WTC11 (cell line): ENCODE measurements around the gene CDCA7L. TPM values are rescaled to one million over a fixed set of nuclear protein-coding genes. Genes with fewer than 3 reads are reported as not detected.
"Not testable (repeated sequence)": the region's sequence is repeated elsewhere in the genome, so short reads cannot be mapped to it uniquely, and the experiment has no call there.

Experiments
- ATAC-seq: fragments of 200-7000 bp; cut with Tn5 transposase; 2 replicates; pipeline ENCODE4 v1.10.0; 2021; ENCODE audit warnings: mild to moderate bottlenecking, moderate library complexity
- CTCF ChIA-PET: fragments of 300-600 bp; sonication (Branson Sonifier 250); formaldehyde crosslinking; loops from one replicate; lab custom pipeline; 2021; ENCODE audit warnings: antibody characterized with exemption; lab: Charles Lee
- POLR2A ChIA-PET: fragments of 350-600 bp; sonication (Branson Sonifier 250); formaldehyde crosslinking; loops from one replicate; lab custom pipeline; 2021; ENCODE audit warnings: antibody characterized with exemption; lab: Charles Lee
- DNase-seq: peaks from one replicate; pipeline ENCODE4 v3.0.0; 2021; ENCODE audit warnings: low spot score
- H3K27ac Mint-ChIP-seq: 2 replicates; pipeline ENCODE4 v1.8.0; 2021; ENCODE audit warnings: mixed read lengths
- H3K27me3 Mint-ChIP-seq: 2 replicates; pipeline ENCODE4 v1.8.0; 2021; ENCODE audit warnings: low read depth, mild to moderate bottlenecking, moderate library complexity, mixed read lengths
- H3K36me3 Mint-ChIP-seq: 2 replicates; pipeline ENCODE4 v1.8.0; 2021; ENCODE audit warnings: mixed read lengths
- H3K4me1 Mint-ChIP-seq: 2 replicates; pipeline ENCODE4 v1.8.0; 2022; ENCODE audit warnings: mixed read lengths
- H3K4me3 Mint-ChIP-seq: 2 replicates; pipeline ENCODE4 v1.8.0; 2021; ENCODE audit warnings: mild to moderate bottlenecking, moderate library complexity, mixed read lengths
- H3K9me3 Mint-ChIP-seq: 2 replicates; pipeline ENCODE4 v1.8.0; 2021; ENCODE audit warnings: mixed read lengths
- CREB1 ChIP-seq: sonication (generic); formaldehyde crosslinking; IDR thresholded peaks from 2 replicates; pipeline ENCODE4 v1.8.0; 2023; ENCODE audit warnings: mild to moderate bottlenecking, missing genetic modification reagents
- FOXP1 ChIP-seq: sonication (generic); formaldehyde crosslinking; IDR thresholded peaks from 2 replicates; pipeline ENCODE4 v1.8.0; 2022; ENCODE audit warnings: missing genetic modification reagents, mild to moderate bottlenecking, moderate library complexity, borderline replicate concordance
- GABPB1 ChIP-seq: sonication (generic); formaldehyde crosslinking; IDR thresholded peaks from 2 replicates; pipeline ENCODE4 v1.8.1; 2023; ENCODE audit warnings: mild to moderate bottlenecking, missing genetic modification reagents
- GTF2I ChIP-seq: fragments of 250-450 bp; sonication (Bioruptor Pico); conservative IDR thresholded peaks from 2 replicates; pipeline ENCODE4 v1.4.0; 2021; ENCODE audit warnings: mild to moderate bottlenecking
- HMGA2 ChIP-seq: fragments of 250-450 bp; sonication (Bioruptor Pico); IDR thresholded peaks from 2 replicates; pipeline ENCODE4 v1.4.0; 2021; ENCODE audit warnings: mild to moderate bottlenecking, moderate library complexity
- IRF2 ChIP-seq: sonication (generic); formaldehyde crosslinking; IDR thresholded peaks from 2 replicates; pipeline ENCODE4 v1.8.0; 2022; ENCODE audit warnings: low read depth, missing genetic modification reagents, borderline replicate concordance
- JUN ChIP-seq: sonication (generic); formaldehyde crosslinking; IDR thresholded peaks from 2 replicates; pipeline ENCODE4 v1.8.0; 2023; ENCODE audit warnings: mild to moderate bottlenecking, missing genetic modification reagents
- MXD4 ChIP-seq: fragments of 250-450 bp; sonication (Bioruptor Pico); IDR thresholded peaks from 2 replicates; pipeline ENCODE4 v1.8.0; 2021; ENCODE audit warnings: mild to moderate bottlenecking, moderate library complexity, borderline replicate concordance
- NR2C2 ChIP-seq: sonication (generic); formaldehyde crosslinking; IDR thresholded peaks from 2 replicates; pipeline ENCODE4 v1.8.0; 2022; ENCODE audit warnings: mild to moderate bottlenecking, missing genetic modification reagents
- TEAD1 ChIP-seq: sonication (generic); formaldehyde crosslinking; IDR thresholded peaks from 2 replicates; pipeline ENCODE4 v1.8.0; 2022; ENCODE audit warnings: mild to moderate bottlenecking, missing genetic modification reagents
- ZNF121 ChIP-seq: sonication (generic); formaldehyde crosslinking; IDR thresholded peaks from 2 replicates; pipeline ENCODE4 v1.8.0; 2023; ENCODE audit warnings: missing genetic modification reagents
- ZNF317 ChIP-seq: sonication (generic); formaldehyde crosslinking; IDR thresholded peaks from 2 replicates; pipeline ENCODE4 v1.8.1; 2023; ENCODE audit warnings: low read depth, mild to moderate bottlenecking, moderate library complexity, missing genetic modification reagents, borderline replicate concordance
- ZNF416 ChIP-seq: fragments of 250-450 bp; sonication (Bioruptor Pico); IDR thresholded peaks from 2 replicates; pipeline ENCODE4 v1.9.0; 2021; ENCODE audit warnings: mild to moderate bottlenecking, inconsistent platforms
- total RNA-seq: library from RNA; stranded (reverse); gene quantifications from 3 replicates; pipeline ENCODE4 v1.2.3, GENCODE V29; 2021
- TF ChIP-seq, protein P1 (sequence below): sonication (generic); formaldehyde crosslinking; IDR thresholded peaks from 2 replicates; pipeline ENCODE4 v1.8.1; 2023; ENCODE audit warnings: mild to moderate bottlenecking, moderate library complexity, missing genetic modification reagents
- TF ChIP-seq, protein P2 (sequence below): sonication (generic); formaldehyde crosslinking; IDR thresholded peaks from 2 replicates; pipeline ENCODE4 v1.8.1; 2023; ENCODE audit warnings: mild to moderate bottlenecking, missing genetic modification reagents, moderate library complexity
- TF ChIP-seq, protein P3 (sequence below): fragments of 250-450 bp; sonication (Bioruptor Pico); conservative IDR thresholded peaks from 2 replicates; pipeline ENCODE4 v1.9.0; 2021; ENCODE audit warnings: mild to moderate bottlenecking
- TF ChIP-seq, protein P4 (sequence below): fragments of 250-450 bp; sonication (Bioruptor Pico); IDR thresholded peaks from 2 replicates; pipeline ENCODE4 v2.1.2; 2022; ENCODE audit warnings: mild to moderate bottlenecking, moderate library complexity
- TF ChIP-seq, protein P5 (sequence below): sonication (generic); formaldehyde crosslinking; IDR thresholded peaks from 2 replicates; pipeline ENCODE4 v1.8.0; 2022; ENCODE audit warnings: mild to moderate bottlenecking, missing genetic modification reagents
- TF ChIP-seq, protein P6 (sequence below): sonication (generic); formaldehyde crosslinking; IDR thresholded peaks from 2 replicates; pipeline ENCODE4 v1.8.0; 2022; ENCODE audit warnings: mild to moderate bottlenecking, missing genetic modification reagents
- TF ChIP-seq, protein P7 (sequence below): sonication (generic); formaldehyde crosslinking; IDR thresholded peaks from 2 replicates; pipeline ENCODE4 v1.8.1; 2022; ENCODE audit warnings: missing genetic modification reagents, borderline replicate concordance

The CDCA7L gene
- total RNA-seq, 1 experiment from 2014 or later = 161 TPM

DNA sequence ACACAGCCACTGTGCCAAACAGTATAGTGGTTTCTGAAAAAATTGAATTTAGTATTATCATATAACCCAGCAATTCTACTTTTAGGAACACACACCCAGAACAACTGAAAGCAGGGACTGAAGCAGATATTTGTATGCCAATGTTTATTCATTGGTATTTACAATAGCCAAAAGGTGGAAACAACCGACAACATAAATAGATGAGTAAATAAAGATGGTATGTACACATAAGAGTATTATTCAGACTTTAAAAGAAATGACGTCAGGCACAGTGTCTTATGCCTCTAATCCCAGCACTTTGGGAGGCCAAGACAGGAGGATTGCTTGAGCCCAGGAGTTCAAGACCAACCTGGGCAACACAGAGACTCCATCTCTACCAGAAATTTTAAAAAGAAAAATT lies 7.2 kb downstream of the CDCA7L start:
- POLR2A ChIA-PET = no interaction called here
- H3K9me3 Mint-ChIP-seq = no peaks in the 10 kb centered on the region
- ATAC-seq (no peak), DNase-seq (no peak)
- no peaks in the 10 kb centered on the region for H3K27me3 Mint-ChIP-seq
- H3K27ac Mint-ChIP-seq = 0 out of 2 replicates have a peak overlapping the region, but pooled peaks have one; percentile 9
- H3K4me1 Mint-ChIP-seq = peaks cover 69% of the 10 kb centered on the region
- CTCF ChIA-PET = no interaction called here
- H3K4me3 Mint-ChIP-seq = no peak overlapping the region
- peaks cover 27% of the 10 kb centered on the region for H3K36me3 Mint-ChIP-seq
- TF ChIP-seq, protein P1, sequence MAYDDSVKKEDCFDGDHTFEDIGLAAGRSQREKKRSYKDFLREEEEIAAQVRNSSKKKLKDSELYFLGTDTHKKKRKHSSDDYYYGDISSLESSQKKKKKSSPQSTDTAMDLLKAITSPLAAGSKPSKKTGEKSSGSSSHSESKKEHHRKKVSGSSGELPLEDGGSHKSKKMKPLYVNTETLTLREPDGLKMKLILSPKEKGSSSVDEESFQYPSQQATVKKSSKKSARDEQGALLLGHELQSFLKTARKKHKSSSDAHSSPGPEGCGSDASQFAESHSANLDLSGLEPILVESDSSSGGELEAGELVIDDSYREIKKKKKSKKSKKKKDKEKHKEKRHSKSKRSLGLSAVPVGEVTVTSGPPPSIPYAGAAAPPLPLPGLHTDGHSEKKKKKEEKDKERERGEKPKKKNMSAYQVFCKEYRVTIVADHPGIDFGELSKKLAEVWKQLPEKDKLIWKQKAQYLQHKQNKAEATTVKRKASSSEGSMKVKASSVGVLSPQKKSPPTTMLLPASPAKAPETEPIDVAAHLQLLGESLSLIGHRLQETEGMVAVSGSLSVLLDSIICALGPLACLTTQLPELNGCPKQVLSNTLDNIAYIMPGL (CRISPR knock-in tag) = no peak
- no peak for TF ChIP-seq ZNF317 (CRISPR knock-in tag)
- TF ChIP-seq, protein P2, sequence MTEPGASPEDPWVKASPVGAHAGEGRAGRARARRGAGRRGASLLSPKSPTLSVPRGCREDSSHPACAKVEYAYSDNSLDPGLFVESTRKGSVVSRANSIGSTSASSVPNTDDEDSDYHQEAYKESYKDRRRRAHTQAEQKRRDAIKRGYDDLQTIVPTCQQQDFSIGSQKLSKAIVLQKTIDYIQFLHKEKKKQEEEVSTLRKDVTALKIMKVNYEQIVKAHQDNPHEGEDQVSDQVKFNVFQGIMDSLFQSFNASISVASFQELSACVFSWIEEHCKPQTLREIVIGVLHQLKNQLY (CRISPR knock-in tag) = no peak
- TF ChIP-seq FOXP1 (CRISPR knock-in tag) = no peak
- TF ChIP-seq NR2C2 (CRISPR knock-in tag) = no peak
- TF ChIP-seq, protein P3, sequence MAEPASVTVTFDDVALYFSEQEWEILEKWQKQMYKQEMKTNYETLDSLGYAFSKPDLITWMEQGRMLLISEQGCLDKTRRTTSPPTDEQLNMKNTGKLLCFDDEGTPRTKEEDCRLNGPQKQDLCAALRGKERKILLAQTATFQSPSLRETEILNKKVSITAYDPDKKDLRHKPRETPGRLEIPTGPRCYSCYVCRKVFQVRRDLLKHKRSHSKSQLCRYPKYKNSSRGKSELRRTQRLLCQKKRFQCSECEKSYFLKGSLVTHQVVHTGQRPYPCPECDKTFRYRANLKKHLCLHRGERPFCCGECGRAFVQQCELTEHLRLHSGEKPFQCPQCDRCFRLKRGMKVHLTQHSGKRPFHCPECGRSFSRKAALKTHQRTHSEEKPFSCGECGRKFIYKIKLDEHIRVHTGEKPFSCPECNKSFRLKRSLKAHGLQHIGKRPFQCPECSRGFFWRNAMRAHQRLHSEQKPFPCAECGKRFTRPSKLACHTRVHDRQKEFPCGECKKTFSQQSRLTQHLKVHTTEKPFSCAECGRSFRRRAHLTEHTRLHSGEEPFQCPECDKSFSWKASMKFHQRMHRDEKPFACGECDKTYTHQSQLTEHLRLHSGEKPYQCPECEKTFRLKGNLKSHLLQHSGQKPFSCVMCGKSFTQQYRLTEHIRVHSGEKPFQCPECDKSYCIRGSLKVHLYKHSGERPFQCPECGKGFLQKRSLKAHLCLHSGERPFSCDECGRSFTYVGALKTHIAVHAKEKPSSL = no peak
- no peak for TF ChIP-seq TEAD1 (CRISPR knock-in tag)
- TF ChIP-seq GABPB1 (CRISPR knock-in tag) = no peak
- TF ChIP-seq, protein P4, sequence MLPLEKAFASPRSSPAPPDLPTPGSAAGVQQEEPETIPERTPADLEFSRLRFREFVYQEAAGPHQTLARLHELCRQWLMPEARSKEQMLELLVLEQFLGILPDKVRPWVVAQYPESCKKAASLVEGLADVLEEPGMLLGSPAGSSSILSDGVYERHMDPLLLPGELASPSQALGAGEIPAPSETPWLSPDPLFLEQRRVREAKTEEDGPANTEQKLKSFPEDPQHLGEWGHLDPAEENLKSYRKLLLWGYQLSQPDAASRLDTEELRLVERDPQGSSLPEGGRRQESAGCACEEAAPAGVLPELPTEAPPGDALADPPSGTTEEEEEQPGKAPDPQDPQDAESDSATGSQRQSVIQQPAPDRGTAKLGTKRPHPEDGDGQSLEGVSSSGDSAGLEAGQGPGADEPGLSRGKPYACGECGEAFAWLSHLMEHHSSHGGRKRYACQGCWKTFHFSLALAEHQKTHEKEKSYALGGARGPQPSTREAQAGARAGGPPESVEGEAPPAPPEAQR (CRISPR knock-in tag) = no peak

DNA sequence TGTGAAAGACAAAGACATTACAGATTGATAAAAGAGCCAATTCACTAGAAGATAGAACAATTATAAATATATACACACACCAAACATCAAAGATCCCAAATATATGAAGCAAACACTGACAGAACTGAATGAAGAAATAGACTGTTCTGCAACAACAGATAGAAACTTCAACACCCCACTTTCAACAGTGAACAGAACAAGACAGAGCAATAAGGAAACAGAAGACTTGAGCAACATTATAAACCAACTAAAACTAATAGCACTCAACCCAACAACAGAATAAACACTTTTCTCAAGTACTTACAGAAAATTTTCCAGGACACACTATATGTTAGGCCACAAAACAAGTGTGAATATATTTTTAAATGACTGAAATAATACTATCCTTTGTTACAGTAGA lies 10.9 kb downstream of the CDCA7L start:
- Mint-ChIP-seq H3K4me3 (no peak overlapping the region), H3K36me3 (peaks cover 47% of the 10 kb centered on the region), H3K27ac (peak overlapping the region; percentile 37; the same call in 1 of the 2 replicates), H3K27me3 (no peaks in the 10 kb centered on the region), H3K9me3 (peaks cover 12% of the 10 kb centered on the region), H3K4me1 (peaks cover 34% of the 10 kb centered on the region)
- ATAC-seq (no peak), DNase-seq (no peak)
- TF ChIP-seq MXD4 (CRISPR knock-in tag) = no peak
- TF ChIP-seq ZNF121 (CRISPR knock-in tag) = no peak
- TF ChIP-seq IRF2 = no peak
- TF ChIP-seq, protein P5, sequence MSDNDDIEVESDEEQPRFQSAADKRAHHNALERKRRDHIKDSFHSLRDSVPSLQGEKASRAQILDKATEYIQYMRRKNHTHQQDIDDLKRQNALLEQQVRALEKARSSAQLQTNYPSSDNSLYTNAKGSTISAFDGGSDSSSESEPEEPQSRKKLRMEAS (CRISPR knock-in tag) = no peak
- POLR2A ChIA-PET = no interaction called here
- CTCF ChIA-PET = no interaction called here

DNA sequence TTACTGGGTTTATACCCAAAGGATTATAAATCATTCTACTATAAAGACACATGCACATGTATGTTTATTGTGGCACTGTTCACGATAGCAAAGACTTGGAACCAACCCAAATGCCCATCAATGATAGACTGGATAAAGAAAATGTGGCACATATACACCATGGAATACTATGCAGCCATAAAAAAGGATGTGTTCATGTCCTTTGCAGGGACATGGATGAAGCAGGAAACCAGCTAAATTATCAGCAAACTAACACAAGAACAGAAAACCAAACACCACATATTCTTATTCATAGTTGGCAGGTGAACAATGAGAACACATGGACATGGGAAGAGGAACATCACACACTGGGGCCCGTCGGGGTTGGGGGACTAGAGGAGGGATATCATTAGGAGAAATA lies 12.4 kb downstream of the CDCA7L start:
- H3K4me3 Mint-ChIP-seq, ATAC-seq, H3K27ac Mint-ChIP-seq, DNase-seq, POLR2A ChIA-PET, CTCF ChIA-PET, H3K27me3 Mint-ChIP-seq: not testable (repeated sequence)
- peaks cover 13% of the 10 kb centered on the region for H3K9me3 Mint-ChIP-seq
- H3K4me1 Mint-ChIP-seq = peaks cover 31% of the 10 kb centered on the region
- peaks cover 38% of the 10 kb centered on the region for H3K36me3 Mint-ChIP-seq

DNA sequence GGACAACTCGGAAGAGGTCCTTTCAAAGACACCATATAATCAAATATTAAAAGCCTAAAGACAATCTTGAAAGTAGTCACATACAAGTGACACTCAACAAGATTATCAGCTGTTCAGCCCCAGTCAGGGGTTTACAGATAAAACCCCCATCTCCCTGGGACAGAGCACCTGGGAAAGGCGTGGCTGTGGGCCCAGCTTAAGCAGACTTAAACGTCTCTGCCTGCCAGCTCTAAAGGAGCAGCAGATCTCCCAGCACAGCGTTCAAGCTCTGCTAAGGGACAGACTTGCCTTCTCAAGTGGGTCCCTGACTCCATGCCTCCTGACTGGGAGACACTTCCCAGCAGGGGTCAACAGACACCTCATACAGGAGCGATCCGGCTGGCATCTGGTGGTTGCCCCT lies 18.0 kb downstream of the CDCA7L start:
- ChIA-PET POLR2A (interaction anchor here (1.3 kb wide), 1 partner anchor 18 kb away, joined by 4 read pairs; the partner anchor contains the start of gene CDCA7L), CTCF (interaction anchor here (0.9 kb wide), 1 partner anchor 156 kb away, joined by 3 read pairs; no protein-coding TSS in a partner anchor)
- peaks cover 13% of the 10 kb centered on the region for H3K9me3 Mint-ChIP-seq
- peaks cover 19% of the 10 kb centered on the region for H3K36me3 Mint-ChIP-seq
- ATAC-seq = peak; percentile 38; the same call in 1 of the 2 replicates
- no peak overlapping the region for H3K4me3 Mint-ChIP-seq
- H3K27me3 Mint-ChIP-seq = no peaks in the 10 kb centered on the region
- H3K4me1 Mint-ChIP-seq = peaks cover 47% of the 10 kb centered on the region
- no peak for DNase-seq
- no peak overlapping the region for H3K27ac Mint-ChIP-seq
- TF ChIP-seq CREB1 (CRISPR knock-in tag) (no peak), ZNF416 (CRISPR knock-in tag) (no peak), JUN (no peak), GTF2I (CRISPR knock-in tag) (no peak), HMGA2 (CRISPR knock-in tag) (no peak)
- TF ChIP-seq, protein P6, sequence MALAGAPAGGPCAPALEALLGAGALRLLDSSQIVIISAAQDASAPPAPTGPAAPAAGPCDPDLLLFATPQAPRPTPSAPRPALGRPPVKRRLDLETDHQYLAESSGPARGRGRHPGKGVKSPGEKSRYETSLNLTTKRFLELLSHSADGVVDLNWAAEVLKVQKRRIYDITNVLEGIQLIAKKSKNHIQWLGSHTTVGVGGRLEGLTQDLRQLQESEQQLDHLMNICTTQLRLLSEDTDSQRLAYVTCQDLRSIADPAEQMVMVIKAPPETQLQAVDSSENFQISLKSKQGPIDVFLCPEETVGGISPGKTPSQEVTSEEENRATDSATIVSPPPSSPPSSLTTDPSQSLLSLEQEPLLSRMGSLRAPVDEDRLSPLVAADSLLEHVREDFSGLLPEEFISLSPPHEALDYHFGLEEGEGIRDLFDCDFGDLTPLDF (CRISPR knock-in tag) = no peak
- TF ChIP-seq, protein P7, sequence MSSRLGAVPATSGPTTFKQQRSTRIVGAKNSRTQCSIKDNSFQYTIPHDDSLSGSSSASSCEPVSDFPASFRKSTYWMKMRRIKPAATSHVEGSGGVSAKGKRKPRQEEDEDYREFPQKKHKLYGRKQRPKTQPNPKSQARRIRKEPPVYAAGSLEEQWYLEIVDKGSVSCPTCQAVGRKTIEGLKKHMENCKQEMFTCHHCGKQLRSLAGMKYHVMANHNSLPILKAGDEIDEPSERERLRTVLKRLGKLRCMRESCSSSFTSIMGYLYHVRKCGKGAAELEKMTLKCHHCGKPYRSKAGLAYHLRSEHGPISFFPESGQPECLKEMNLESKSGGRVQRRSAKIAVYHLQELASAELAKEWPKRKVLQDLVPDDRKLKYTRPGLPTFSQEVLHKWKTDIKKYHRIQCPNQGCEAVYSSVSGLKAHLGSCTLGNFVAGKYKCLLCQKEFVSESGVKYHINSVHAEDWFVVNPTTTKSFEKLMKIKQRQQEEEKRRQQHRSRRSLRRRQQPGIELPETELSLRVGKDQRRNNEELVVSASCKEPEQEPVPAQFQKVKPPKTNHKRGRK (CRISPR knock-in tag) = no peak
